HG03159 (cell line): ENCODE results near the gene ZNF862.
"Not testable (repeated sequence)": the region's sequence is repeated elsewhere in the genome, so short reads cannot be mapped to it uniquely, and the experiment has no call there.

Experiments
- ATAC-seq: cut with Tn5 transposase; IDR thresholded peaks from one replicate; pipeline ENCODE4 v1.9.1; 2021; ENCODE audit warnings: mild to moderate bottlenecking, moderate library complexity; ENCODE audit not compliant: unreplicated experiment

The ZNF862 gene

DNA sequence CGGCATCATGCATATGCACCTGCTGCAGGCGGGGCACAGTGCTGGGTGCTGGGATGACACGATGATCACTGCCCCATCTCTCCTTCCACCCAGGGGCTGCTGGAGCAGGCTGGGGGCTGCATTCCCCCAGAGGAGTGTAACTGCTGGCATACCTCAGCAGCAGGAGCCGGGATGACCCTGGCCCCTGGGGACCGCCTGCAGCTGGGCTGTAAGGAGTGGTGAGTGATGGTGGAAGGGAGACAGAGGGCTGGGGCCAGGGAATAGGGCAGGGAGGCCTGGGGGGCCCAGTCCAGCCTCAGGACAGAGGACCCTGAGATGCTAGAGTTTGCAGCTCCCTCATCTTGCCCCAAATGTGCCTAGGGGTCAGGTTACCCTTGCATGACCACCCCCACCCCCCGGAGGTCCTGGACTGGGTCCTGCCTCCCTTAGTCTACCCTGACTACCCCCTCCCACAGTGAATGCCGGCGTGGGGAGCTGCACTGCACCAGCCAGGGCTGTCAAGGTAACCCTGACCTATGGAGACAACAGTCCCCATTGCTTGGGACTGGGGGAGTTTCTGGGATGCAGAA is 14.5 kb upstream of the ZNF862 start:
- ATAC-seq = no peak

DNA sequence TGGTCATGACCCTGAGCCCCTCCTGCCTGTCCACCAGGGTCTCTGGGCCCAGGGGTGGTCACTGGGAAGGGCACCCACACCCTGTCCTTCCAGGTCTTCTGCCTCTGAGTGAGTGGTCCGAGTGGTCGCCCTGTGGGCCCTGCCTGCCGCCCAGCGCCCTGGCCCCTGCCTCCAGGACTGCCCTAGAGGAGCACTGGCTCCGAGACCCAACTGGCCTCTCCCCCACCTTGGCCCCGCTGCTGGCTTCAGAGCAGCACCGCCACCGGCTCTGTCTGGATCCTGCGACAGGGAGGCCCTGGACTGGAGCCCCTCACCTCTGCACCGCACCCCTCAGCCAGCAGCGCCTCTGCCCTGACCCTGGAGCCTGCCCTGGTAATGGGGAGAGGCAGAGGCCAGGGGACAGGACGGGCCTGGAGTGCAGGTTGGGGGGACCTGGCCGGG is 13.9 kb upstream of the ZNF862 start:
- no peak for ATAC-seq

DNA sequence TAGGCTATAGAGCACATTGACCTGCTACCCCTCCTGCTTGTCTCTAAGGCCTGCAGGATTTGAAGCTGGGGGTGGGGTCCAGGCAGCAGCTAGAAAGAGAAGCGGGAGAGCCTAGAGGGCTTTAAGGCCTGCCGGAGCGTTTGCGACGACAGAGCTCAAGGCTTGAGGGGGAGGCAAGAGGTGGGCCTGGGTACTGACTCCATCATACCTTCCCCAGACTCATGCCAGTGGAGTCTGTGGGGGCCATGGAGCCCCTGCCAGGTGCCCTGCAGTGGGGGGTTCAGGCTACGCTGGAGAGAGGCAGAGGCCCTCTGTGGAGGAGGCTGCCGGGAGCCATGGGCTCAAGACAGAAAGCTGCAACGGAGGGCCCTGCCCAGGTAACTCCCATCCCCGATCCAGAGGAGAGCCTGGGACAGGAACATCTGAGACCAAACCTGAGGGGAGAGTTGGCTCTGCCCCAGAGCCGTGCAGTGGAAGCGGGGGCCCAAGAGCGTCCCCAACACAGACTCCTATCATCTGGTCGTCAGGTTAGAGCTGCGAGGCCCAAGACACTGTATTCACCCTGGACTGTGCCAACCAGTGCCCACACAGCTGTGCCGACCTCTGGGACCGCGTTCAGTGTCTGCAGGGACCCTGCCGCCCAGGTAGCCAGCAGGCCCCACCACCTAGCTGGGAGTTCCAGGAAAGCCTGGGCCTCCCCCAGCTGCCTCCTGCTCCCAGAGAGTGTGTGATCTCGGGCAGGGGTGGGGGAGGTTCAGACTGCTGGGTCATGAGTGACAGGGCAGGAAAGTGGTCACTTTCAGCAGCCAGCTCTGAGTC is 13.2 kb upstream of the ZNF862 start:
- no peak for ATAC-seq

DNA sequence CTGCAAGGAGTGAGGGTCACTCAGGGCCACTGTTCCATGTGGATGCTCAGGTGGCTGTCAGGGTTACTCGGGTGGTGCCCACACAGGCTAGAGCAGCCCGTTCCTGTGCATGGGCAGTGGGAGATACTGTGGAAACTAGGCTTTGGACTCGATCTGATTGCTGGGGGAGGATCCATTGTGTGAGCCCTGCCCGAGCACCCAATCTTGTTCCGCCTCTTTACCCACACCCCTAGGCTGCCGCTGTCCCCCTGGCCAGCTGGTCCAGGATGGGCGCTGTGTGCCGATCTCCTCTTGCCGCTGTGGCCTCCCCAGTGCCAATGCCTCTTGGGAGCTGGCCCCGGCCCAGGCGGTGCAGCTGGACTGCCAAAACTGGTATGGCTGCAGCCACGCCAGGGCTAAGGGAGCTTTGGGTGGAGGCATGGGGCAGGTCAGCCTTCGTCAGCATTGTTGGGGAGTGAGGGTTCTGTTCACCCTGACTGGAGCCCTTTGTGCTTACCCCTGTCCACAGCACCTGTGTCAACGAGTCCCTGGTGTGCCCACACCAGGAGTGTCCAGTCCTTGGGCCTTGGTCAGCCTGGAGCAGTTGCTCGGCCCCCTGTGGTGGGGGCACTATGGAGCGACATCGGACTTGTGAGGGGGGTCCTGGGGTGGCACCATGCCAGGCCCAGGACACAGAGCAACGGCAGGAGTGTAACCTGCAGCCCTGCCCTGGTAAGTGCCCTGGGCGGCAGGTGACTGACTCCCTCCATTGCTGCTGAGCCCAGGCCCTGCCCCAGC is 12.4 kb upstream of the ZNF862 start:
- no peak for ATAC-seq

- no peak for ATAC-seq
Measured at GRCh38 chr7:149826344-149827088, 11.7 kb upstream of the ZNF862 start.

DNA sequence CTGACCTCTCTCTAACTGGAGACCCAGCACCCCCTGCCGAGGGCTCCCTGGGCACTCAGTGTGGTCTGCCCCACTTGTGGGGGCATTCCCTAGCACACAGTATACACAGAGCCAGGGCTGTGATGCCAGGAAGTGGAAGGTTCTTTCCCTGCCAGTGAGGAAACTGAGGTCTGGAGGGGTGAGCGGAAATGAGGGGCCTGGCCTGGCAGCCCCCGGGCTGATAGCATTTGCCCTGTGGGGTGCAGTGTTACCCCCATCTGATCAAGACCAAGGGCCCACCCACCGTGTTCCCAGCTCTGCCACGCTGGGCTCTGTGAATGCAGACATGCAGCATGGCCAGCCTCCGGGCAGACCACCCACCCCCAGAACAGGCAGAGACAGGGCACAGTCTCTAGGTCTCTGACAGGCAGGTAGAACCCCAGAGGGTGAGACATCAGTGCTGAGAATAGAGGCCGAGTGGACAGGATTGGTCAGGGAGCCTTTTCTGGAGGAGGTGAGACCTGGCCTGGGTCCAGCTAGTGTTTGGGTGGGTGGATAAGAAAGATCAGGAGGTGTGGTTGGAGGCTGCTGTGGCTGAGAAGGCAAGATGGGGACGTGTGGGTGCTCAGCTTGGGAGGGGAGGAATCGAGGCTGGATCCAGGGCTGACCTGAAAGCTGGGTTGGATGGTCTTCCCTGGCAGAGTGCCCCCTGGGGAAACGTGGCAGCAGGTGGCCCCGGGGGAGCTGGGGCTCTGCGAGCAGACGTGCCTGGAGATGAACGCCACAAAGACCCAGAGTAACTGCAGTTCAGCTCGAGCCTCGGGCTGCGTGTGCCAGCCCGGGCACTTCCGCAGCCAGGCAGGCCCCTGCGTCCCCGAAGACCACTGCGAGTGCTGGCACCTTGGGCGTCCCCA is 10.8 kb upstream of the ZNF862 start:
- ATAC-seq = no peak

DNA sequence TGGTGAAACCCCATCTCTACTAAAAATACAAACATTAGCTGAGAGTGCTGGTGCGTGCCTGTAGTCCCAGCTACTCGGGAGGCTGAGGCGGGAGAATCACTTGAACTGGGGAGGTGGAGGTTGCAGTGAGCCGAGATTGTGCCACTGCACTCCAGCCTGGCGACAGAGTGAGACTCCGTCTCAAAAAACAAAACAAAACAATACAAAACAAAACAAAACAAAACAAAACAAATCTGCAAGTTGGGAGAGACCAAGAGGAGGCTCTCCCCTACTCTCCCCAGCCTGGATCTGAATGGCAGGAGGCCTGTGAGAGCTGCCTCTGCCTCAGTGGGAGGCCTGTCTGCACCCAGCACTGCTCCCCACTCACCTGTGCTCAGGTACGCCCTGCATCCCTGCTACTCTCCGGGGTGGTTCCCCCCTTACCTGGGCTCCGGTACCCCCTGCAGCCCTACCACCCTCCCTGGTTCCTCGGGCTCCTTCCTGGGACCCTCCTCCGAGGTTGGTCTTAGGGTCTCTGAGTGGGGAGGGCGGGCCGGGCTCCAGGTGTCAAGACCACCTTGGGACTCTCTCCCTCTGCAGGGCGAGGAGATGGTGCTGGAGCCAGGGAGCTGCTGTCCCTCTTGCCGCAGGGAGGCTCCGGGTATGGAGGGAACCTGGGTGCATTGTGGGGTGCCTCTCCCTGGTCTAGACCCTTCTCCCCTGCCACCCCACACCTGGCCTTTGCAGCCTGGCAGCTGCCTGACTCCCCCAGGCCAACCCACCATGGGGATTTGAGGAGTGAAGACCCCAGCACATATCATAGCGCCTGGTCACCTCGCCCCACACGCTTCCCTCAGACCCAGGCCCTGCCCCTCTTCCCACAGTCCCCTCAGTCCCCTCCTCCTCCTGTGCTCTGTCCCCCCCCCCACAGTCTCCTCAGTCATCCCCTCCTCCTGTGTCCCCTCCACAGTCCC is 9.5 kb upstream of the ZNF862 start:
- no peak for ATAC-seq

- not testable (repeated sequence) for ATAC-seq
Measured at GRCh38 chr7:149830527-149830926, 7.6 kb upstream of the ZNF862 start.

DNA sequence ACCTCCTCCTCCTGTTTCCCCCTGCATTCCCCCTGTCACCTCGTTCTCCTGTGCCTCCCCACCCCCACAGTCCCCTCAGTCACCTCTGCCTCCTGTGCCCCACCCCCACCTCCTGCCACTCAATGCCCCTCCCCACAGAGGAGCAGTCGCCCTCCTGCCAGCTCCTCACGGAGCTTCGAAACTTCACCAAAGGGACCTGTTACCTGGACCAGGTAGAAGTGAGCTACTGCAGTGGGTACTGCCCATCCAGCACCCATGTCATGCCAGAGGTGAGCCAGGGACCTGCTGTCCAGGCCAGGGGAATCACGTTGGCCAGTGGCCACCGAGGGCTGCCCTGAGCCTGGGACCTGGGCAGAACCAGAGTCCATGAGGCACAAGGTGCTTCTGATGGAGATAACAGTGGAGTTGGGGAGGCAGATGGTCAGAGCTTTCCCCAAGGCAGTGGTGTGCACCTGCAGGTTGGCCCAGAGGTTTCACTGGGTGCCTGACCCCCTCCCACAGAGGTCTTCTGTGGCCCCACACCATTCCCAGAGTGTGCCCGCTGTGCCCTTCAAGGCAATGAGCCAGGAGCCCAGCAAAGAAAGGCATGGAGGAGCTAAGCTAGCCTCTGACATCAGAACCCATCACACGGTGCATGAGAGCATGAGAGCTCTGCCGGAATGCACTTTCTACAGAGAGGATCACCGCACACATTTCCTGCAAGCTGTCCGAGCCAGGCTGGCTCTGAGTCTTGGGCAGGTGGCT is 7.0 kb upstream of the ZNF862 start:
- ATAC-seq = no peak

- ATAC-seq = no peak
Measured at GRCh38 chr7:149831741-149832219, 6.4 kb upstream of the ZNF862 start.

DNA sequence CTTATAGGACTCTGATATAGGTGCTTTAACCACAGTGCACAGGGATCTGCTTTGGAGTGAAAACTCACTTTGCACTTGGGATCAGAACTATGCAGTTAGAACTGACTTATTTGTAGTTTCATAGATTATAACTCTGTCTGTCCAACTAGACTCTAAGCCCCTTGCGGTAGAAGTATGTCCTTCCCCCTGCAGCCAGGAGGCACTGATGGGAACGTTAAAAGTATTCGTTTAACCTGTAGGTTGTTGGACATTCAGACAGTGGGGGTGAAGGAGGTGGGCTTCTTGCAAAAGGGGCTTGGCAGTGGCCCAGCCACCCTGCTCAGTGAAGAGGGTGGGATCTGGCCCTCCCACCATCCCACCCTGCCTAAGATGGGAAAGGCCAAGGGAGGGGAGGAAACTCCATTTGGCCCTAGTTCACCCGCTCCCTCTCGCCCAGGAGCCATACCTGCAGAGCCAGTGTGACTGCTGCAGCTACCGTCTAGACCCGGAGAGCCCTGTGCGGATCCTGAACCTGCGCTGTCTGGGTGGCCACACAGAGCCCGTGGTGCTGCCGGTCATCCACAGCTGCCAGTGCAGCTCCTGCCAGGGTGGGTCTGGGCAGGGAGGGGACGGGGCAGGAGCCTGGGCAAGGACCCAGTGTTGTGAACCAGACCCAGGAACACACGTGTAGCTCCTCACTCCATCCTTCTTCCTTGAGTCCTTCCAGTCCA is 5.7 kb upstream of the ZNF862 start:
- no peak for ATAC-seq

GRCh38 chr7:149833495-149834130 is 4.6 kb upstream of the ZNF862 start:
- no peak for ATAC-seq

DNA sequence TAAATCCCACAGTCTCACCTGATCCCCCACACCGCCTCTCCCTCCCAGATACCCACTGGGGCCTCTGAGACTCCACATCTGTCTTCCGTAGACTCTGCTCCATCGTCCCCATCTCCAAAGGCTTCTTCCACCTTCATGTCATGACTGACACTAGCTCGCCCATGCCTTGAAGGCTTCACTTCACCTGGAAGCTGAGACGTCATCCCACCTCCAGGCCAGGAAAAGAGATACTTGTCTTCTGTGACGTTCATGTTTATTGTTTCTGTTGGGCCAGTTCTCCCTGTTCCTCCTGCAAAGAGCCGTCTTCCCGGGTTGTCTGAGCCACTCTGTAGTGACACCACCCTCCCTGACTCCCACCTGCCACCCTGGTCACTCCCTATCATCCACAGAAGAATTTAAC is 3.6 kb upstream of the ZNF862 start:
- no peak for ATAC-seq

DNA sequence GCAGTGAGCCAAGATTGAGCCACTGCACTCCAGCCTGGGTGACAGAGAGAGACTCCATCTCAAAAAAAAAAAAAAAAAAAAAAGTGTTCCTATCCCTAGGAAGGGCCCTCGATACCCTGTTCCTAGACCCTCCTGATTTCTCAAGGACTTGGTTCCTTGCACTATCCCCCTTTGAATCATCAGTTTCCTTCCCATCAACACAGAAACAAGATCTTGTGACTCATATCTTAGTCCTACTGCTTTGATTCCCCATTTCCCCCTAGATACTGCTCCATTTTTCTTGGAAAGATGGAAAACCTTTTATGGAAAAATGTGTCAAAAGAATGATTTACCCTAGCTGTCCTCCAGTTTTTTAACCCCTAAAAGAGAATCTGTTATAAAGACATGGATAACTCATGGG is 1.7 kb upstream of the ZNF862 start:
- ATAC-seq = no peak

GRCh38 chr7:149837564-149838223 is 481 bp upstream of the ZNF862 start:
- no peak for ATAC-seq

DNA sequence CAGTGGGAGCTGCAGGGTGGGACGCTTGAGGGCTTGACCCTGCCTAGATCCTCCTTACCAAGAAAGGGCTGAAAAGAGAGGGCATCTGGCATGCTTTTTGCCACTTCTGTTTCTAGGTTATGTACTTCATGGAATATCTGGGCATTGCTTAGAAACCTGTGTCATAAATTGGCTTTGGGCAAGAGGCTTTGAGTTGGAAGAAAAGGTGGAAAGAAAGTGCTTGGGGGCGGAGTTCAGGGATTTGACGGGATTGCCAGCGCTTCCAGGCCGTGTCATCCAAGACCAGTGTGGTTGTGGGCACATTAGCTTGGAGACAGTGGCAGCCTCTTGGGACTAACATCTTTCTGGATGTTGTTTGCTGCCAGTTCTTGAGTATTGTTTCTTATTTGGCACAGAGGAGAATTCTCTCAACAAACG is 825 bp downstream of the ZNF862 start:
- ATAC-seq = no peak

DNA sequence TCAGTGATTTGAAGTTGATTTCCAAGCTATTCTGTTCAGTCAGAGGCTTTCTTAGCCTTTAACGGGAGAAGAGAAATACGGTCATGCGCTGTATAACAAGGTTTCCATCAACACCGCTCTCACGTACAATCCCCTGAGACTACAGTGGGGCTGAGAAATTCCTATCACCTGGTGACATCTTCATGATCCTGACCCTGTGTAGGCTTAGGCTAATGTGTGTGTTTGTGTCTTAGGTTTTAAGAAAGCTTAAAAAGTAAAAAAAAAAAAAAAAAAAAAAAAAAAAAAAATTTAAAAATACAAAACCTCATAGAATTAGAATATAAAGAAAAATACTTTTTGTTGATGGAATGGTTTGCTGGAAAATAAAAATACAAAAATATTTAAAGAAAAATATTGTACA is 1.8 kb downstream of the ZNF862 start:
- no peak for ATAC-seq
